Mucosa of descending colon (tissue), 3 donors: ENCODE data around the gene GALNT9. TPM values are rescaled to one million over a fixed set of nuclear protein-coding genes. Genes with fewer than 3 reads are reported as not detected.

Source experiments
- ATAC-seq: fragments of 200-7000 bp; cut with Tn5 transposase; one replicate; pipeline ENCODE4 v1.9.1; 2020; ENCODE audit warnings: mild to moderate bottlenecking, moderate library complexity
- DNase-seq, 3 donors: peaks; one replicate each; pipeline ENCODE4 v3.0.0-alpha.2; 2020
- H3K36me3 ChIP-seq: fragments of 200-600 bp; one replicate; pipeline ENCODE4 v1.8.0; 2021; ENCODE audit warnings: low read depth, mild to moderate bottlenecking
- H3K4me1 ChIP-seq: fragments of 200-600 bp; one replicate; pipeline ENCODE4 v1.8.0; 2021; ENCODE audit warnings: low read depth, mild to moderate bottlenecking
- H3K4me3 ChIP-seq: fragments of 200-600 bp; one replicate; pipeline ENCODE4 v1.8.0; 2021; ENCODE audit warnings: mild to moderate bottlenecking
- H3K9me3 ChIP-seq: fragments of 200-600 bp; one replicate; pipeline ENCODE4 v1.8.0; 2021; ENCODE audit warnings: mild to moderate bottlenecking
- CTCF ChIP-seq: fragments of 200-600 bp; IDR thresholded peaks from one replicate; pipeline ENCODE4 v1.8.0; 2022; ENCODE audit warnings: antibody characterized with exemption, mild to moderate bottlenecking
- intact Hi-C, 2 donors: fragments of 100-400 bp; cut with DNase I in 1 of 2; cut with micrococcal nuclease in 1 of 2; formaldehyde crosslinking; loops; one replicate each; pipeline versions ENCODE4 v1.11.0 to v1.11.1; 2022; cut with DNase I, micrococcal nuclease
- total RNA-seq, 3 donors: library from RNA; stranded (reverse); fragmentation: NEBNext Ultra II Directional in 2 of 3; extraction: Animal tissue kit (Norgen Biotek cat#: 25700) in 2 of 3; gene quantifications; one replicate each; pipeline versions ENCODE4 v1.2.1 to v1.2.4, GENCODE V29; 2021 to 2023
- donor health status: DM: no; HTN: no; CAD: no; lungs with moderate emphysema.
- donor health status: DM: no; HTN: no; CAD: no.
- donor health status: DM: no; HTN: yes; CAD: no.

GALNT9 gene
- total RNA-seq, 3 donors from 2014 or later: 0.43 to 3.7 TPM; not detected in 1

GRCh38 chr12:132178316-132178715, 151.1 kb downstream of the GALNT9 start:
- no peak for TF ChIP-seq CTCF
- no peak overlapping the region for H3K4me3 ChIP-seq
- intact Hi-C loops: no loop called here
- no peaks in the 10 kb centered on the region for H3K36me3 ChIP-seq
- ATAC-seq (no peak), DNase-seq (peak in 1 of 3 donors; percentile 34)
- H3K4me1 ChIP-seq: no peaks in the 10 kb centered on the region
- no peaks in the 10 kb centered on the region for H3K9me3 ChIP-seq

- ATAC-seq (no peak), DNase-seq (peak in 1 of 3 donors; percentile 23)
- intact Hi-C loops: no loop called here
- Histone ChIP-seq H3K36me3 (no peaks in the 10 kb centered on the region), H3K4me1 (no peaks in the 10 kb centered on the region), H3K9me3 (no peaks in the 10 kb centered on the region), H3K4me3 (no peak overlapping the region)
- TF ChIP-seq CTCF: no peak
Observed at GRCh38 chr12:132176920-132177551, 152.4 kb downstream of the GALNT9 start.

GRCh38 chr12:132176385-132176919, 152.9 kb downstream of the GALNT9 start:
- Histone ChIP-seq H3K9me3 (no peaks in the 10 kb centered on the region), H3K36me3 (no peaks in the 10 kb centered on the region), H3K4me1 (no peaks in the 10 kb centered on the region), H3K4me3 (no peak overlapping the region)
- no peak for TF ChIP-seq CTCF
- intact Hi-C loops: no loop called here
- DNase-seq: peak in 1 of 3 donors; percentile 38
- no peak for ATAC-seq

- H3K9me3 ChIP-seq: no peaks in the 10 kb centered on the region
- H3K36me3 ChIP-seq: no peaks in the 10 kb centered on the region
- no peak overlapping the region for H3K4me3 ChIP-seq
- ATAC-seq (peak; percentile 18), DNase-seq (peak in 1 of 3 donors; percentile 37)
- TF ChIP-seq CTCF: no peak
- intact Hi-C loops: no loop called here
- no peaks in the 10 kb centered on the region for H3K4me1 ChIP-seq
Observed at GRCh38 chr12:132175496-132176384, 153.6 kb downstream of the GALNT9 start.

GRCh38 chr12:132174839-132175490, 154.4 kb downstream of the GALNT9 start:
- no peak for ATAC-seq
- intact Hi-C loops: no loop called here
- peak in 2 of 3 donors; percentile 21 to 36 for DNase-seq
- Histone ChIP-seq H3K36me3 (no peaks in the 10 kb centered on the region), H3K9me3 (no peaks in the 10 kb centered on the region), H3K4me1 (no peaks in the 10 kb centered on the region), H3K4me3 (no peak overlapping the region)
- TF ChIP-seq CTCF: no peak
